Activated naive CD4-positive, alpha-beta T cell treated with Interleukin-2 at 50 U/mL for 16 hours (primary cell): ENCODE results near the gene DUSP15.
"Not testable (repeated sequence)": the region's sequence is repeated elsewhere in the genome, so short reads cannot be mapped to it uniquely, and the experiment has no call there.

ENCODE experiments used
- DNase-seq: peaks from one replicate; pipeline ENCODE4 v3.0.0-alpha.2; 2020

Gene DUSP15

DNA sequence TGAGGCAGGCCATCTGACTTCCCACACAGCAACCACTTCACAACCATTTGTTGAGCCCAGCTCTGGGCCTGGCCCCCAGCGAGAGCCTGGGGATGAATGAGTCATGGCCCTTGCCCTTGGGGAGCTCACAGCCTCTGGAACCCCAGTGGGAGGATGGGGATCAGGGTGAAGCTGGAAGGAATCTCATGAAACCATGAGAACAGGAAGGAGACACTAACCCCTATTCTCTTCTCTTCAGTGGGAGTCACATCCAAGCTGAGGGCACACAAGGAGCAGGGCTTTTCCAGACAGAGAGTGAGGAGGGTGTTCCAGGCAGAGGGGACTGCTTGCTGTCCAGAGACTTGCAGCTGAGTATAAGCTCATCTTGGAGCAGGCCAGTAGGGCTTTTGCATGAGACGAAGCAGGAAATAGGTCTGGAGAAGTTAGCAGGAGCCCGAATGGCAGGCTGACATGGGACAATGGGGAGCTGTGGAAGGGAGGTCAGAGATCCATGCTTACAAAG is 32.4 kb downstream of the DUSP15 start:
- no peak for DNase-seq

DNA sequence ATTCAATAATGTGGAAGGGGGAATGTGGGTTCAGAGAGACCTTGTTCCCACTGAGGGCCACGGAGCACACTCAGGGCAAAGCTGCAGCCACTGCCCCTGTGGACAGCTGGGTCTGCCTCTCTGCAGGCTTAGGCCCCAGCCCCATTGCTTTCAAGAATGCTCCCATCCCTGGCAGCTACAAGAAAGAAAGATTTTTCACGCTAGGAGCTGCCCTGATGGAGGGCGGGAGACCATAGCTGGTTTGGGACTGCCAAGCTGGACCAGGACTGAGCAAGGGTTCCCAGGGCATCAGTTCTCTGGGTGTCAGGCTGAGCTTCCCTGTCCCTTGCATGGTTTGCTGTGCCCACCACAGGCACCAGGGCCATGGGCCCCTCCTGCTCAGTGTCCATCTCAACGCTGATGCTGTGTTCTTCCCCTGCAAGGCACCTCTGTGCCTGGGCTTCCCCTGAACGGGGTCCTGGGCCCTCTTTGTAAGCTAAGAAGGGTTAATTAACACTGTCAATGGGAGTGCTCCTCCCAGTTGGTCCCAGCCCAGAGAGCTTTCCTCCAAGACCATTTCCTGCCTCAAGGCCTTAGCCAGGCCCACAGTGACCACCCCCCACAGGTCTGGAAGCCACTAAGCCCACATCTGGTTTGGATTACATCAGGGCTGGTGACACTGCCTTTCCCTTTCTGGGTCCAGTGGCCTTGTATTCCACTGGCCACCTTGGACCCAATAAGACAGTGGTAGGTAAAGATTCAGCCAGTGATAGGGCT is 33.3 kb downstream of the DUSP15 start:
- DNase-seq, result no peak

GRCh38 chr20:31835977-31836852 is 34.1 kb downstream of the DUSP15 start:
- DNase-seq, result no peak

- DNase-seq, result no peak
Measured at GRCh38 chr20:31835554-31835953, 34.8 kb downstream of the DUSP15 start.

DNA sequence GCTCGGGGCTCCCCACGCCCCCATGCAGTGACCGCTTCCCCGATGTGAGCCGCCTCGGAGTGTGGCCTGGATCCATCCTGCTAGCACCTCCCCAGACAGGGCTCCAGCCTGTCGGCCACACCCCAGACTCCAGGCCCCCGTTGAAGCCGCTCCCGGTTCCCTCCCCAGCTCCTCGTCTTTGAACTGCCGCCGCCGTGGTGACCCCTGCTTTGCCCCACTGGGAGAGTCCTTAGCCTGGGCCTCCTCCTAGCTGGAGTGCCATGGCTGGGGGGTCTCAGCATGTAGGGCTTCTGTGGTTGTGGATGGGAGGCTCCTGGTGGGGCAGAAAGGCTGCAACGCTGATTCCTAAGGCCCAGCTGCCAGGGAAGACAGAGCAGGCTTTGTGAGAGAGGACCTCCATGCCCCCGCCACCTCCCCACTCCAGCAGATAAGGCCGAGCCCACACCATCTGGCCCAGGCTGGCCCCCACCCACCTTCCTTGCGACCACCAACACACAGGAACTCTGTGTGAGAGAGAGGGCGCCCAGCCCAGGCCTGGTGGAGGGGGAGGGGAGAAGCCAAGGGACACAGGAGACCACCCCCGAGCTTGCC is 36.3 kb downstream of the DUSP15 start:
- DNase-seq, result no peak

DNA sequence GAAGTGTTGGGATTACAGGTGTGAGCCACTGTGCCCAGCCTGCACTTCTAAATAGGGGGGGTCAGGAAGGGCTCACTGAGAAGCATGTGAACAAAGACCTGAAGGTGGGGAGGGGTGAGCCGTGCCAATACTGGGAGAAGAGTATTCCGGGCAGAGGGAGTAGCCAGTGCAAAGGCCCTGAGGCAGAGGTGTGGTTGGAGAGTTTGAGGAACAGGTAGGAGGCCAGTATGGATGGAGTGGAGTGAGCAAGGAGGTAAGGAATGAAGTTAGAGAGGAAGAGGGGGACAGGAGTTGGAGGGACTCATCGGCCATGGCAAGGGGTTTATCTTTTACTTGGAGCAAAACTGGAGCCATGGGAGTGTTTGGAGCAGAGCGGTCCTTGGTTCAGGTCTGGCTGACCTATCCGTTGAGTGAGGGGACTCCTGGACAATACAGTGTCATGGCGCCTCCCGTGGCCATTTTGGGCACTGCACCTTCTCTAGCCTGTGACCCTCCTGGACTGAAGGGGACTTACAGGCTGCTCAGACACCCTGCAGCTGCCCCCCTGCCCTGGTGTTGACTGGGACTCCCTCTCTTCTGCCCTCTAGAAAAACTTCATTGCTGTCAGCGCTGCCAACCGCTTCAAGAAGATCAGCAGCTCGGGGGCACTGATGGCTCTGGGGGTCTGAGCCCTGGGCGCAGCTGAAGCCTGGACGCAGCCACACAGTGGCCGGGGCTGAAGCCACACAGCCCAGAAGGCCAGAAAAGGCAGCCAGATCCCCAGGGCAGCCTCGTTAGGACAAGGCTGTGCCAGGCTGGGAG is 37.0 kb downstream of the DUSP15 start:
- peak; percentile 67 for DNase-seq

GRCh38 chr20:31831771-31832306 is 38.5 kb downstream of the DUSP15 start:
- no peak for DNase-seq

- DNase-seq, result no peak
Measured at GRCh38 chr20:31831211-31831610, 39.1 kb downstream of the DUSP15 start.

GRCh38 chr20:31830406-31830981 is 39.8 kb downstream of the DUSP15 start:
- no peak for DNase-seq

GRCh38 chr20:31829731-31830130 is 40.6 kb downstream of the DUSP15 start:
- no peak for DNase-seq

GRCh38 chr20:31828016-31828415 is 42.3 kb downstream of the DUSP15 start:
- DNase-seq, result not testable (repeated sequence)

DNA sequence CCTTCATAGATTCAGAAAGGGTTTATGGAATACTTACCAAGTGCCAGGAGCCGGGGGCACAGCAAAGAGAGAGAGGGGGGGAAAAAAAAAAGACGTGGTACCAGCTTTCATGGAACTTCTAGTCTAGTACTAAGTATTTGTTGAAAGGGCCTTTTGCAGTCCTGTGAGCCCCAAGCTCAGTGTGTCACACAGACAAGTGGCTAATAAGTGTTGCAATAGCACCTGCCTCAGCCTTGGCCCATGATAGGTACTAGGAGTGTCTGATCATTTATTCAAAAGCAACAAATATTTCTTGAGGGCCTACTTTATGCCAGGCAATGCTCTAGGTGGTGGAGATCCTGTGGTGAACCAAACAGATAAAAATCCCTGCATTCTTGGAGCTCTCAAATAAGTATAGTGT is 43.3 kb downstream of the DUSP15 start:
- DNase-seq, result no peak

- no peak for DNase-seq
Measured at GRCh38 chr20:31826074-31826473, 44.3 kb downstream of the DUSP15 start.

DNA sequence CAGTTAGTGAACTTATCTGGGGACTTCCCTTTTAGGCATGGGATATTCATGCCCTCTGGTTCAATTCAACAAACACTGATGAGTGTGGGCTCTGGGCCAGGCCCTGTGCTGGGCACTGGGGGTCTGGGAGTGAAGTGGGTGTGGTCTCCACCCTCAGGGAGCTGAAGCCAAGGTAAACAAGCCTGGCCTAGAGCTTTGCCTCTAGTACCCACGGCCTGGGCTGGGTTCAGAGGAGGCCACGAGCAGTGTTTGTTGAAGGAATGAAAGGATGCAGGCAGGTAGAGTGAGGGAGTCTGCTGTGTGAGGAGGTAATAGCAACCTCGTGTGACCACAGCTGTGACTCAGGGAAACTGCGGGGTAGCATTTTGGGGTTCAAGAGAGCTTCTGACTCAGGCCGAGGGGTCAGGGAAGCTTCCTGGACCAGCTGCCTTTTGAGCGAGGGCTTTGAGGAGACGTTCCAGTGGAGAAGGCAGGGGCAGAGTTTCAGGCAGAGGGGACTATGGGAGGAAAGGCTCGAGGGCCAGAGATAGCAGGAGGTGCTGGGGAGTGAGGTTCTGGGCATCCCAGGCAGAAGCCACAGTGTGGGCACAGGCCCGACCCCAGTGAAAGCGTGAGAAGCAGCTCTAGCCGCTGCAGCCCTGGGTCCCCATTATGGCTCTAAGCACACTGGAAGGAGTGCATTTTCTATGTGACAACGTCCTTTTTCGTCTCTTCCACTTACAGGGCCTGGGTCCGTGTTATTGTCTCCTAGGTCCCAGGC is 45.6 kb downstream of the DUSP15 start:
- DNase-seq, result no peak

DNA sequence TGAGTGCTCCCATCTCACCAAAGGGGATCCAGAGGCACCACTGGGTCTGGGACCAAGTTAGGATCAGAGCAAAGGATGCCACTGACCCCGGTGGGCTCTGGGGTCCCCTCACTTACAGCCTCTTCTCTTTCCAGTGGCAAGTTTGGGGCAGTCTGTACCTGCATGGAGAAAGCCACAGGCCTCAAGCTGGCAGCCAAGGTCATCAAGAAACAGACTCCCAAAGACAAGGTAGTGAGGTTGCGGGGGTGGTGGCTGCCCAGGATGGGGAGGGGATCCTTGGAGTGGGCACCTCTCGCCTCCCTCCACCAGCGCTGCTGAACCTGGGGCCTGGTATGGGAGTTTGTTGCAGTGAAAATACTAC is 46.2 kb downstream of the DUSP15 start:
- no peak for DNase-seq

- DNase-seq, result no peak
Measured at GRCh38 chr20:31823360-31824124, 46.8 kb downstream of the DUSP15 start.

GRCh38 chr20:31822421-31823330 is 47.7 kb downstream of the DUSP15 start:
- peak; percentile 76 for DNase-seq

- DNase-seq, result no peak
Measured at GRCh38 chr20:31821427-31821826, 48.9 kb downstream of the DUSP15 start.

DNA sequence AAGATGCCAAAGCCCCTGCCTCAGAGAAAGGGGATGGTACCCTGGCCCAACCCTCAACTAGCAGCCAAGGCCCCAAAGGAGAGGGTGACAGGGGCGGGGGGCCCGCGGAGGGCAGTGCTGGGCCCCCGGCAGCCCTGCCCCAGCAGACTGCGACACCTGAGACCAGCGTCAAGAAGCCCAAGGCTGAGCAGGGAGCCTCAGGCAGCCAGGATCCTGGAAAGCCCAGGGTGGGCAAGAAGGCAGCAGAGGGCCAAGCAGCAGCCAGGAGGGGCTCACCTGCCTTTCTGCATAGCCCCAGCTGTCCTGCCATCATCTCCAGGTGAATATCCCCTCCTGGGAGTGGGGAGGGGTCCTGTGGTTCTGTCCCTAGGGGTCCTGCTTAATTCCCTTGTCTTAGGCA is 50.1 kb downstream of the DUSP15 start:
- no peak for DNase-seq
